Measurements from ENCODE around the gene MVB12A. TPM values are rescaled to one million over a fixed set of nuclear protein-coding genes. Genes with fewer than 3 reads are reported as not detected.
A peak's percentile ranks its signal among the peaks of the same experiment; 100 is the strongest.

The MVB12A gene
- total RNA-seq, 1 donor from 2014 or later, result 33.2 TPM

DNA sequence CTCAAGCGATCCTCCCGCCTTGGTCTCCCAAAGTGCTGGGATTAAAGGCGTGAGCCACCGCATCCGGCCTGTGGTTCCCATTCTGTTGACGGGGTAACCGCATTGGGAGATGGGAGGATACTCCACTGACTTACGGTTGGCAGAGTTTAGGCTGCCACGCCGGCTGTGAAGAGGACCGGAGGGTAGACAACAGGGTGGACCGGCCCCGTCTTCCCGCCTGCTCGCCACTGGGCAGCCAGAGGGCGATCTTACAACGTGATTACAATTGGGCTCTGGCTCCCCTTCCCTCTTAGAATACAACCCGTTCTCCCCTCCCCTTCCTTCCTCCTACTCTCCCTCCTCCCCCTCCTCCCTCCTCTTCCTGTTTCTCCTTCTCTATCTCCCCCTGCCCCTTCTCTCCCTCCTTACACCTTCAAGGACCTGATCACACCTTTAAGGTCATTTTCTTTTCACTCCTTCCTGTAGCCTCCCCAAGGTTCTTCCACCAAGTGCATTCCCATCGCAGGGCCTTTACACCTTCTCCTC is 24.9 kb upstream of the MVB12A start:
- Histone ChIP-seq H3K27ac (no peak overlapping the region), H3F3A (ENCODE audit: low read depth) (peaks cover 19% of the 10 kb centered on the region), H3K4me1 (no peaks in the 10 kb centered on the region), H3K9ac (no peak overlapping the region), H3K4me2 (peak overlapping the region; percentile 38), H2AFZ (replicated peaks) (no peak overlapping the region), H3K27me3 (peaks cover 4% of the 10 kb centered on the region), H3K9me3 (ENCODE audit: low read depth) (no peaks in the 10 kb centered on the region), H3K4me3 (no peak overlapping the region), H4K20me1 (ENCODE audit: low read depth) (no peaks in the 10 kb centered on the region), H3K36me3 (no peaks in the 10 kb centered on the region), H3K79me2 (ENCODE audit: low read depth) (no peaks in the 10 kb centered on the region)
- peak; percentile 72 for DNase-seq (ENCODE audit: low spot score)
- Mint-ChIP-seq H3K9me3 (peaks cover 2% of the 10 kb centered on the region), H3K36me3 (no peaks in the 10 kb centered on the region), H3K27me3 (ENCODE audit: insufficient read depth, low read depth) (peaks cover 10% of the 10 kb centered on the region), H3K27ac (peak overlapping the region; percentile 15), H3K4me3 (peak overlapping the region; percentile 38), H3K4me1 (peaks cover 18% of the 10 kb centered on the region)
- TF ChIP-seq, protein P1, sequence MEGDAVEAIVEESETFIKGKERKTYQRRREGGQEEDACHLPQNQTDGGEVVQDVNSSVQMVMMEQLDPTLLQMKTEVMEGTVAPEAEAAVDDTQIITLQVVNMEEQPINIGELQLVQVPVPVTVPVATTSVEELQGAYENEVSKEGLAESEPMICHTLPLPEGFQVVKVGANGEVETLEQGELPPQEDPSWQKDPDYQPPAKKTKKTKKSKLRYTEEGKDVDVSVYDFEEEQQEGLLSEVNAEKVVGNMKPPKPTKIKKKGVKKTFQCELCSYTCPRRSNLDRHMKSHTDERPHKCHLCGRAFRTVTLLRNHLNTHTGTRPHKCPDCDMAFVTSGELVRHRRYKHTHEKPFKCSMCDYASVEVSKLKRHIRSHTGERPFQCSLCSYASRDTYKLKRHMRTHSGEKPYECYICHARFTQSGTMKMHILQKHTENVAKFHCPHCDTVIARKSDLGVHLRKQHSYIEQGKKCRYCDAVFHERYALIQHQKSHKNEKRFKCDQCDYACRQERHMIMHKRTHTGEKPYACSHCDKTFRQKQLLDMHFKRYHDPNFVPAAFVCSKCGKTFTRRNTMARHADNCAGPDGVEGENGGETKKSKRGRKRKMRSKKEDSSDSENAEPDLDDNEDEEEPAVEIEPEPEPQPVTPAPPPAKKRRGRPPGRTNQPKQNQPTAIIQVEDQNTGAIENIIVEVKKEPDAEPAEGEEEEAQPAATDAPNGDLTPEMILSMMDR (IDR thresholded peaks at IDR 0.05), result peak; percentile 69
- TF ChIP-seq EZH2phosphoT487 (IDR thresholded peaks at IDR 0.05), result no peak

DNA sequence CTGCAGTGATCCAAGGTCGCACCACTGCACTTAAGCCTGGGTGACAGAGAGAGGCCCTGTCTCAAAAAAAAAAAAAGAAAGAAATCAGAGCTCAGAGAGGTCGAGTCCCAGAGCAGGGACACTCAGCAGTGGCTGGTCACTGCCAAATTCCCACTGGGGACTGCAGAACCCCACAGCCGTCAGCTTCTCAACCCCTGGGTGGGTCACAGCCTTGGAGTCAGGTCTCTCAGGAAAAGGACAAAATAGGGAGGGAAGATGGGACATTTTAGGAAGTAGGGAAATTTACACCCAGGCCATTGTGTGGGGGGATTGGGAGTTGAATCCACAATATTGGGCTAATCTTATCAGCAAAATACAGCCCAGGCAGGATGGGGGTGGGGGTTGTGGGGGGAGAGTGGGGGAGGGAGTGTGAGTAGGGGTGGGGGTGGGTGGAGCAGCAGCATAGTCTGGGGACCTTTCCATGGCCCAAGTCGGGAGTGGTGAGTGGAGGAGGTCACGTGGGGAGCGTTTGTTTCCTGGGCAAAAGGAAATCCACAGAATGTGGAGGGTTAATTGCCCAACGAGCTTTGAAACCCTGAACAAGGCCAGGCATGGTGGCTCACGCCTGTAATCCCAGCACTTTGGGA is 20.8 kb upstream of the MVB12A start:
- H3K36me3 Mint-ChIP-seq, result no peaks in the 10 kb centered on the region
- no peak overlapping the region for H3K4me3 ChIP-seq
- TF ChIP-seq EZH2 (IDR thresholded peaks at IDR 0.05), result no peak
- H3K4me2 ChIP-seq, result no peak overlapping the region
- H3K9me3 Mint-ChIP-seq, result no peaks in the 10 kb centered on the region
- H3F3A ChIP-seq (ENCODE audit: low read depth), result peaks cover 13% of the 10 kb centered on the region
- no peak overlapping the region for H2AFZ ChIP-seq (replicated peaks)
- H3K27me3 Mint-ChIP-seq (ENCODE audit: insufficient read depth, low read depth), result peaks cover 2% of the 10 kb centered on the region
- peaks cover 14% of the 10 kb centered on the region for H3K4me1 Mint-ChIP-seq
- no peak overlapping the region for H3K9ac ChIP-seq
- H3K9me3 ChIP-seq (ENCODE audit: low read depth), result no peaks in the 10 kb centered on the region
- H4K20me1 ChIP-seq (ENCODE audit: low read depth), result peaks cover 7% of the 10 kb centered on the region
- H3K4me3 Mint-ChIP-seq, result no peak overlapping the region
- no peaks in the 10 kb centered on the region for H3K36me3 ChIP-seq
- no peaks in the 10 kb centered on the region for H3K27me3 ChIP-seq
- peaks cover 3% of the 10 kb centered on the region for H3K79me2 ChIP-seq (ENCODE audit: low read depth)
- no peak for DNase-seq (ENCODE audit: low spot score)
- H3K4me1 ChIP-seq, result peaks cover under 1% of the 10 kb centered on the region
- H3K27ac Mint-ChIP-seq, result no peak overlapping the region
- no peak overlapping the region for H3K27ac ChIP-seq

DNA sequence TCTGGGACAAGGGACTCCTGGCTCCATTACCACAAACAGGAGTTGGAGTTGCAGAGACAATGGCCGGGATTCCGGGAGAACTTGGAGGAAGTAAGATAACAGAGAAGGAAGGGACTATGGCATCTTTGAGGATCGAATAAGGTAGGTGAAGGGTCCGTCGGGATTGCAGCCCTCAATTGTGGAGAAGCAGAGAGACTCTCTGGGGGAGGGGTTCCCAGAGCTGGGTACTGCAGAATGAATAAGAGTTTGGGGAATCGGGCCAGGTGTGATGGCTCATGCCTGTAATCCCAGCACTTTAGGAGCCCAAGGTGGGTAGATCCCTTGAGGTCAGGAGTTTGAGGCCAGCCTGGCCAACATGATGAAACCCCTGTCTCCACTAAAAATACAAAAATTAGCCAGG is 18.2 kb upstream of the MVB12A start:
- peaks cover 15% of the 10 kb centered on the region for H3K79me2 ChIP-seq (ENCODE audit: low read depth)
- Mint-ChIP-seq H3K4me3 (no peak overlapping the region), H3K9me3 (no peaks in the 10 kb centered on the region), H3K36me3 (no peaks in the 10 kb centered on the region), H3K27ac (no peak overlapping the region), H3K27me3 (ENCODE audit: insufficient read depth, low read depth) (peaks cover 3% of the 10 kb centered on the region), H3K4me1 (peaks cover 29% of the 10 kb centered on the region)
- H3F3A ChIP-seq (ENCODE audit: low read depth), result peaks cover 38% of the 10 kb centered on the region
- H3K36me3 ChIP-seq, result no peaks in the 10 kb centered on the region
- DNase-seq (ENCODE audit: low spot score), result no peak
- H3K9ac ChIP-seq, result no peak overlapping the region
- H3K27ac ChIP-seq, result no peak overlapping the region
- peaks cover 14% of the 10 kb centered on the region for H3K4me1 ChIP-seq
- H2AFZ ChIP-seq (replicated peaks), result no peak overlapping the region
- H3K9me3 ChIP-seq (ENCODE audit: low read depth), result no peaks in the 10 kb centered on the region
- TF ChIP-seq EZH2phosphoT487 (IDR thresholded peaks at IDR 0.05) (no peak), EZH2 (IDR thresholded peaks at IDR 0.05) (no peak)
- TF ChIP-seq, protein P1 (IDR thresholded peaks at IDR 0.05), result no peak
- H3K4me2 ChIP-seq, result no peak overlapping the region
- no peaks in the 10 kb centered on the region for H3K27me3 ChIP-seq
- H4K20me1 ChIP-seq (ENCODE audit: low read depth), result peaks cover 7% of the 10 kb centered on the region
- H3K4me3 ChIP-seq, result no peak overlapping the region
